Parathyroid adenoma (tissue), 2 donors: ENCODE measurements around the gene FAM3B.

ENCODE experiments used
- H2AFZ ChIP-seq: fragments of 300-600 bp; sonication (generic); one replicate; pipeline ENCODE4 v1.7.0; 2017; ENCODE audit warnings: antibody characterized with exemption, mild to moderate bottlenecking
- H3K27ac ChIP-seq: fragments of 300-600 bp; sonication (generic); one replicate; pipeline ENCODE4 v1.7.0; 2017
- H3K27me3 ChIP-seq: fragments of 300-600 bp; sonication (generic); one replicate; pipeline ENCODE4 v1.7.0; 2017; ENCODE audit warnings: low read length; ENCODE audit not compliant: control insufficient read depth, insufficient read depth
- H3K36me3 ChIP-seq: fragments of 300-600 bp; sonication (generic); one replicate; pipeline ENCODE4 v1.7.0; 2017; ENCODE audit warnings: low read length; ENCODE audit not compliant: control insufficient read depth, insufficient read depth
- H3K4me1 ChIP-seq: fragments of 300-600 bp; sonication (generic); one replicate; pipeline ENCODE4 v1.7.0; 2017; ENCODE audit warnings: control low read depth
- H3K4me2 ChIP-seq: fragments of 300-600 bp; sonication (generic); one replicate; pipeline ENCODE4 v1.7.0; 2017; ENCODE audit warnings: low read length
- H3K4me3 ChIP-seq: fragments of 300-600 bp; sonication (generic); one replicate; pipeline ENCODE4 v1.7.0; 2017; ENCODE audit warnings: low read depth, low read length
- H3K79me2 ChIP-seq: fragments of 300-600 bp; sonication (generic); one replicate; pipeline ENCODE4 v1.7.0; 2017; ENCODE audit warnings: control low read depth
- H3K9ac ChIP-seq: fragments of 300-600 bp; sonication (generic); one replicate; pipeline ENCODE4 v1.7.0; 2017; ENCODE audit warnings: mild to moderate bottlenecking
- H3K9me3 ChIP-seq: fragments of 300-600 bp; sonication (generic); one replicate; pipeline ENCODE4 v1.7.0; 2017; ENCODE audit warnings: low read length; ENCODE audit not compliant: control insufficient read depth
- TF ChIP-seq, protein P1 (sequence below): fragments of 300-600 bp; sonication (generic); IDR thresholded peaks from one replicate; pipeline ENCODE4 v1.7.0; 2017; ENCODE audit warnings: antibody characterized with exemption, mild to moderate bottlenecking
- donor health status: primary hyperparathyroidism.

The FAM3B gene

GRCh38 chr21:41368735-41369104 lies 52.1 kb downstream of the FAM3B start:
- Histone ChIP-seq H3K79me2 (no peaks in the 10 kb centered on the region), H3K4me3 (no peak overlapping the region), H3K4me1 (no peaks in the 10 kb centered on the region), H3K9ac (no peak overlapping the region), H3K36me3 (no peaks in the 10 kb centered on the region), H2AFZ (no peak overlapping the region), H3K4me2 (no peak overlapping the region), H3K9me3 (no peaks in the 10 kb centered on the region), H3K27me3 (no peaks in the 10 kb centered on the region), H3K27ac (peak overlapping the region; percentile 39)
- TF ChIP-seq, protein P1, sequence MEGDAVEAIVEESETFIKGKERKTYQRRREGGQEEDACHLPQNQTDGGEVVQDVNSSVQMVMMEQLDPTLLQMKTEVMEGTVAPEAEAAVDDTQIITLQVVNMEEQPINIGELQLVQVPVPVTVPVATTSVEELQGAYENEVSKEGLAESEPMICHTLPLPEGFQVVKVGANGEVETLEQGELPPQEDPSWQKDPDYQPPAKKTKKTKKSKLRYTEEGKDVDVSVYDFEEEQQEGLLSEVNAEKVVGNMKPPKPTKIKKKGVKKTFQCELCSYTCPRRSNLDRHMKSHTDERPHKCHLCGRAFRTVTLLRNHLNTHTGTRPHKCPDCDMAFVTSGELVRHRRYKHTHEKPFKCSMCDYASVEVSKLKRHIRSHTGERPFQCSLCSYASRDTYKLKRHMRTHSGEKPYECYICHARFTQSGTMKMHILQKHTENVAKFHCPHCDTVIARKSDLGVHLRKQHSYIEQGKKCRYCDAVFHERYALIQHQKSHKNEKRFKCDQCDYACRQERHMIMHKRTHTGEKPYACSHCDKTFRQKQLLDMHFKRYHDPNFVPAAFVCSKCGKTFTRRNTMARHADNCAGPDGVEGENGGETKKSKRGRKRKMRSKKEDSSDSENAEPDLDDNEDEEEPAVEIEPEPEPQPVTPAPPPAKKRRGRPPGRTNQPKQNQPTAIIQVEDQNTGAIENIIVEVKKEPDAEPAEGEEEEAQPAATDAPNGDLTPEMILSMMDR: no peak

DNA sequence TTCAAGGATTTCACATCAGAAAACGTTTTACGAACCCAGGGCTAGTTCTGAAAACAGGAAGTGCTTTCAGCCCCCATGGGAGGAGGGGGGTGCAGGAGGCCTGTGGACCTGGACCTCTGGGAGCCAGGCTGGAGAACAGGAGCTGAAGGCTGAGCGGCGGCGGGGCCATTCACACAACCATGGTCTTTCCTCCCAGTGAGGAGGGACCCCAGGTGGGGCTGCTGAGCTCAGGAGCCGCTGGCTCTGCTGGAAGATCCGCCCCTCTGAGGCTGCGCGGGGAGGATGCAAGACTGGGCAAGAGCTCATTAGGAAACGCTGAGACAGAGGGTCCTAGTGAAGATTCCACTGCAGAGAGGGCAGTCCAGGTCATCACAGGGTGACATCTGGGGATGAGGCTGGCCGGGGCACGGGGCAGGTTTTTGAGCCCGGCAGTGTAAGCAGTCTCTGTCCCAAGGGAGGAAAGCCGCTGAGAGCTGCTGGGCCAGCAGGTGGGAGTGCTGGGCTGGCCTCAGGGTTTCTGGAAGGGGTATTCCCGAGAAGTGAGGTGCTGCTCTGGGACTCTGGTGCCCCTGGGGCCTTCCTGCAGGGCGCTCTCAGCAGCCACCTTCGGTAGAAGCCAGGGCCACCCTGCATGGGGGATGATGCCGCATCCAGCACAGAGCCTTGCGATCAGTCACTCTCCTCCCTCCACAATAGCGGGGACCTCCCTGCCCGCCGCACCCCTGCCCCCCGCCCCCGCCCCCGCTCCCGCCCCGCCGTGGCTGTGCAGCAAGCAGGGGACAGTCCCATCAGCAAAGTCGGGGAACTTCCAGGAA lies 52.7 kb downstream of the FAM3B start:
- H3K79me2 ChIP-seq: no peaks in the 10 kb centered on the region
- no peak overlapping the region for H3K9ac ChIP-seq
- TF ChIP-seq, protein P1: no peak
- no peak overlapping the region for H2AFZ ChIP-seq
- H3K27ac ChIP-seq: peak overlapping the region; percentile 39
- H3K4me3 ChIP-seq: no peak overlapping the region
- H3K4me1 ChIP-seq: no peaks in the 10 kb centered on the region
- no peaks in the 10 kb centered on the region for H3K36me3 ChIP-seq
- H3K27me3 ChIP-seq: no peaks in the 10 kb centered on the region
- H3K4me2 ChIP-seq: no peak overlapping the region
- H3K9me3 ChIP-seq: no peaks in the 10 kb centered on the region

DNA sequence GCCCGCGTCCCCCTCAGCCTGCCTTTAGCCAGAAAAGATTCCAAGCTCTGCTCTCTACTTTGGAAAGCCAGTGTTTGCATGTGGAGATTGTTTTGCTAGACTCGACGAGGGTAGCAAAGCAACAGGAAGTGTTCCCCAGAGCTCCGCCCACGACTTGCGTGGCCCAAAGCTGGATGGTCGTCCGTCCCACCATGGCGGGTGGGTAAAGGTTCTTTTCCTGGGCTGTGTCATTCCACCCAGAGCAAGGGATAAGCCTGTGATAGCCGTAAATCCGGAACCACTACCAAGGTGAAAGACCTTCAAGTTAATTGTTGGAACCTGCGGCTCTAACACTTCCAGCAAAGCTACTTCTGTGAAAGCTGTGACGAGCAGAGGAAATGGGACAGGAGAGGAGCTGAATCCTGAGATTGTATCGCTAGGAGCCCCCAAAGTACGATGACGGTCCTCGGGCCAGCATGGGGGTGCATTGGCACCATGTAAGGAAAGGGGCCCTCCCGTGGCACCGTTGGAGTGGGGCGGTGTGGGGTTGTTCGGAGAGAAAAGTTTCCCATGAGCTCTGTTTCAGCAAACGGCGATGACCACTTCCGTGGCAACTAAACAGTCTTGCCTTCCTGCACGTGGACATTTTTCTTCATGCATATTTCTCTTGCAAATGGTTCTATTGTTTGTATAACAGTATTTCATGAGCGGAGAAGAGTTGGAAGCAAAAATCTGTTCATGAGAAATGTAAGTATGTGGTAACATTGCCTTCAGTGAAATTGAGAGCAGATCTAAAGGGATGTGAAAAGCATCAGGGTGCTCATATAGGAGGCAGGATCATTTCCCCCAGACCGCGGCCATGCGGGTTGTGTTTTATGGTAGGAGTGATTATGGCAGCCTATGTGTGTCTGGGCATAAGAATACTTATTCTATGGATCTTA lies 53.6 kb downstream of the FAM3B start:
- Histone ChIP-seq H3K4me2 (no peak overlapping the region), H3K79me2 (no peaks in the 10 kb centered on the region), H3K9me3 (no peaks in the 10 kb centered on the region), H3K4me3 (no peak overlapping the region), H3K27ac (no peak overlapping the region), H3K27me3 (no peaks in the 10 kb centered on the region), H3K4me1 (no peaks in the 10 kb centered on the region), H3K36me3 (no peaks in the 10 kb centered on the region), H2AFZ (no peak overlapping the region), H3K9ac (no peak overlapping the region)
- TF ChIP-seq, protein P1: no peak

- H3K79me2 ChIP-seq: no peaks in the 10 kb centered on the region
- H3K27ac ChIP-seq: no peak overlapping the region
- H3K4me2 ChIP-seq: no peak overlapping the region
- no peaks in the 10 kb centered on the region for H3K4me1 ChIP-seq
- no peak overlapping the region for H2AFZ ChIP-seq
- no peaks in the 10 kb centered on the region for H3K27me3 ChIP-seq
- H3K9ac ChIP-seq: no peak overlapping the region
- H3K9me3 ChIP-seq: no peaks in the 10 kb centered on the region
- H3K4me3 ChIP-seq: no peak overlapping the region
- TF ChIP-seq, protein P1: no peak
- no peaks in the 10 kb centered on the region for H3K36me3 ChIP-seq
Measured at GRCh38 chr21:41370840-41371684, 54.5 kb downstream of the FAM3B start.
